ENCODE results near the gene PXMP2.
"Not testable (repeated sequence)": the region's sequence is repeated elsewhere in the genome, so short reads cannot be mapped to it uniquely, and the experiment has no call there.

The PXMP2 gene

GRCh38 chr12:132692030-132692429 is 4.6 kb downstream of the PXMP2 start:
- DNase-seq (ENCODE audit: low read depth in 2 of 2): not testable (repeated sequence)

- DNase-seq (ENCODE audit: low read depth in 2 of 2): not testable (repeated sequence)
Observed at GRCh38 chr12:132694888-132695287, 7.5 kb downstream of the PXMP2 start.

GRCh38 chr12:132695431-132695830 is 8.0 kb downstream of the PXMP2 start:
- DNase-seq (ENCODE audit: low read depth in 2 of 2): no peak

GRCh38 chr12:132698341-132698740 is 11.0 kb downstream of the PXMP2 start:
- no peak for DNase-seq (ENCODE audit: low read depth in 2 of 2)

GRCh38 chr12:132700212-132700822 is 12.9 kb downstream of the PXMP2 start:
- no peak for DNase-seq (ENCODE audit: low read depth in 2 of 2)

GRCh38 chr12:132702640-132703039 is 15.3 kb downstream of the PXMP2 start:
- DNase-seq (ENCODE audit: low read depth in 2 of 2): no peak

GRCh38 chr12:132703641-132704040 is 16.3 kb downstream of the PXMP2 start:
- DNase-seq (ENCODE audit: low read depth in 2 of 2): no peak

GRCh38 chr12:132707241-132707640 is 19.9 kb downstream of the PXMP2 start:
- no peak for DNase-seq (ENCODE audit: low read depth in 2 of 2)

- no peak for DNase-seq (ENCODE audit: low read depth in 2 of 2)
Observed at GRCh38 chr12:132708150-132708549, 20.8 kb downstream of the PXMP2 start.

- DNase-seq (ENCODE audit: low read depth in 2 of 2): no peak
Observed at GRCh38 chr12:132710043-132710404, 22.6 kb downstream of the PXMP2 start.

GRCh38 chr12:132710405-132711079 is 23.2 kb downstream of the PXMP2 start, which contains the start of gene PGAM5:
TSS of gene PGAM5 (plus strand) at chr12:132710842. CDS start at chr12:132710877, 35 bp downstream.
- peak; percentile 75 to 85 for DNase-seq (ENCODE audit: low read depth in 2 of 2)

GRCh38 chr12:132711080-132711843 is 23.9 kb downstream of the PXMP2 start:
- DNase-seq (ENCODE audit: low read depth in 2 of 2): no peak

- no peak for DNase-seq (ENCODE audit: low read depth in 2 of 2)
Observed at GRCh38 chr12:132713123-132713522, 25.7 kb downstream of the PXMP2 start.

GRCh38 chr12:132715874-132716273 is 28.5 kb downstream of the PXMP2 start:
- DNase-seq (ENCODE audit: low read depth in 2 of 2): no peak

GRCh38 chr12:132716356-132716755 is 29.0 kb downstream of the PXMP2 start:
- no peak for DNase-seq (ENCODE audit: low read depth in 2 of 2)

- no peak for DNase-seq (ENCODE audit: low read depth in 2 of 2)
Observed at GRCh38 chr12:132717011-132717410, 29.6 kb downstream of the PXMP2 start.

- no peak for DNase-seq (ENCODE audit: low read depth in 2 of 2)
Observed at GRCh38 chr12:132717531-132718387, 30.4 kb downstream of the PXMP2 start.

- no peak for DNase-seq (ENCODE audit: low read depth in 2 of 2)
Observed at GRCh38 chr12:132718644-132719043, 31.3 kb downstream of the PXMP2 start.

- no peak for DNase-seq (ENCODE audit: low read depth in 2 of 2)
Observed at GRCh38 chr12:132719141-132719953, 32.0 kb downstream of the PXMP2 start.

- no peak for DNase-seq (ENCODE audit: low read depth in 2 of 2)
Observed at GRCh38 chr12:132719954-132720324, 32.6 kb downstream of the PXMP2 start.

All from stimulated activated CD4-positive, alpha-beta T cell treated with anti-CD3 and anti-CD28 coated beads, Interleukin-1b, Interleukin-23, amount 100 ng/mL, for 1 hour (primary cell).